ENCODE measurements around the gene PCCA.

The PCCA gene

GRCh38 chr13:100458673-100459072, 369.8 kb downstream of the PCCA start:
- Histone ChIP-seq H3K27me3 (ENCODE audit: insufficient read depth, low read length) (no peaks in the 10 kb centered on the region), H3K9me3 (ENCODE audit: insufficient read depth, low read depth, low read length) (no peaks in the 10 kb centered on the region), H3K23ac (ENCODE audit: low read length) (no peak overlapping the region), H2BK12ac (ENCODE audit: low read length) (no peak overlapping the region), H3K36me3 (ENCODE audit: control insufficient read depth in 1 of 2, insufficient read depth in 2 of 2, low read length in 2 of 2) (no peaks in the 10 kb centered on the region), H2BK120ac (ENCODE audit: insufficient read depth, low read length, poor library complexity) (no peak overlapping the region), H2AK5ac (ENCODE audit: low read length) (no peak overlapping the region), H4K91ac (ENCODE audit: low read depth, low read length) (no peak overlapping the region), H4K8ac (ENCODE audit: low read depth, low read length) (no peak overlapping the region), H4K12ac (ENCODE audit: low read depth, low read length) (no peak overlapping the region), H3K4ac (ENCODE audit: low read depth, low read length) (no peak overlapping the region), H3K4me2 (ENCODE audit: low read length) (no peak overlapping the region), H3K4me3 (ENCODE audit: low read depth, low read length) (no peak overlapping the region), H3K18ac (ENCODE audit: low read length) (no peak overlapping the region), H2AFZ (ENCODE audit: insufficient read depth, low read length, poor library complexity) (no peak overlapping the region), H3K27ac (ENCODE audit: low read depth, low read length) (no peak overlapping the region), H3K9ac (ENCODE audit: low read length) (no peak overlapping the region), H3K4me1 (ENCODE audit: control insufficient read depth in 1 of 2, insufficient read depth in 2 of 2, low read length in 2 of 2) (no peaks in the 10 kb centered on the region), H2BK5ac (ENCODE audit: low read depth, low read length, poor library complexity) (no peak overlapping the region), H3K79me1 (ENCODE audit: low read length) (no peaks in the 10 kb centered on the region), H3K14ac (ENCODE audit: low read length) (no peak overlapping the region), H3K79me2 (ENCODE audit: control insufficient read depth, insufficient read depth, low read length, poor library complexity) (no peaks in the 10 kb centered on the region)
- no peak for DNase-seq
- WGBS (ENCODE audit: extremely low coverage, insufficient coverage, insufficient read length) = no CpG with 5 or more reads among the region's 4 CpGs

- no peaks in the 10 kb centered on the region for H3K36me3 ChIP-seq (ENCODE audit: control insufficient read depth in 1 of 2, insufficient read depth in 2 of 2, low read length in 2 of 2)
- H2BK5ac ChIP-seq (ENCODE audit: low read depth, low read length, poor library complexity) = no peak overlapping the region
- H3K9me3 ChIP-seq (ENCODE audit: insufficient read depth, low read depth, low read length) = no peaks in the 10 kb centered on the region
- no peak overlapping the region for H3K14ac ChIP-seq (ENCODE audit: low read length)
- H3K4me1 ChIP-seq (ENCODE audit: control insufficient read depth in 1 of 2, insufficient read depth in 2 of 2, low read length in 2 of 2) = no peaks in the 10 kb centered on the region
- H2AFZ ChIP-seq (ENCODE audit: insufficient read depth, low read length, poor library complexity) = no peak overlapping the region
- no peaks in the 10 kb centered on the region for H3K79me1 ChIP-seq (ENCODE audit: low read length)
- no peak overlapping the region for H3K9ac ChIP-seq (ENCODE audit: low read length)
- no peak overlapping the region for H4K8ac ChIP-seq (ENCODE audit: low read depth, low read length)
- no peak overlapping the region for H3K4me3 ChIP-seq (ENCODE audit: low read depth, low read length)
- H2AK5ac ChIP-seq (ENCODE audit: low read length) = no peak overlapping the region
- DNase-seq = no peak
- no peak overlapping the region for H3K4me2 ChIP-seq (ENCODE audit: low read length)
- no CpG with 5 or more reads among the region's 5 CpGs for WGBS (ENCODE audit: extremely low coverage, insufficient coverage, insufficient read length)
- H4K91ac ChIP-seq (ENCODE audit: low read depth, low read length) = no peak overlapping the region
- H2BK12ac ChIP-seq (ENCODE audit: low read length) = no peak overlapping the region
- no peak overlapping the region for H3K4ac ChIP-seq (ENCODE audit: low read depth, low read length)
- no peaks in the 10 kb centered on the region for H3K27me3 ChIP-seq (ENCODE audit: insufficient read depth, low read length)
- no peak overlapping the region for H2BK120ac ChIP-seq (ENCODE audit: insufficient read depth, low read length, poor library complexity)
- no peak overlapping the region for H3K23ac ChIP-seq (ENCODE audit: low read length)
- H3K18ac ChIP-seq (ENCODE audit: low read length) = no peak overlapping the region
- H3K27ac ChIP-seq (ENCODE audit: low read depth, low read length) = no peak overlapping the region
- no peaks in the 10 kb centered on the region for H3K79me2 ChIP-seq (ENCODE audit: control insufficient read depth, insufficient read depth, low read length, poor library complexity)
- H4K12ac ChIP-seq (ENCODE audit: low read depth, low read length) = no peak overlapping the region
Measured at GRCh38 chr13:100459747-100460146, 370.9 kb downstream of the PCCA start.

- no peak overlapping the region for H3K9ac ChIP-seq (ENCODE audit: low read length)
Measured at GRCh38 chr13:100460266-100460665, 371.4 kb downstream of the PCCA start.

GRCh38 chr13:100460791-100461190, 371.9 kb downstream of the PCCA start:
- WGBS (ENCODE audit: extremely low coverage, insufficient coverage, insufficient read length) = no CpG with 5 or more reads among the region's 2 CpGs
- no peak overlapping the region for H3K23ac ChIP-seq (ENCODE audit: low read length)

More at GRCh38 chr13:100460266-100460665, 371.4 kb downstream of the PCCA start:
- H2BK120ac ChIP-seq (ENCODE audit: insufficient read depth, low read length, poor library complexity) = no peak overlapping the region
- H3K36me3 ChIP-seq (ENCODE audit: control insufficient read depth in 1 of 2, insufficient read depth in 2 of 2, low read length in 2 of 2) = no peaks in the 10 kb centered on the region
- H3K18ac ChIP-seq (ENCODE audit: low read length) = no peak overlapping the region
- H2AFZ ChIP-seq (ENCODE audit: insufficient read depth, low read length, poor library complexity) = no peak overlapping the region
- H3K27ac ChIP-seq (ENCODE audit: low read depth, low read length) = no peak overlapping the region
- no peak overlapping the region for H3K23ac ChIP-seq (ENCODE audit: low read length)
- H3K79me2 ChIP-seq (ENCODE audit: control insufficient read depth, insufficient read depth, low read length, poor library complexity) = no peaks in the 10 kb centered on the region
- DNase-seq = no peak
- no peaks in the 10 kb centered on the region for H3K27me3 ChIP-seq (ENCODE audit: insufficient read depth, low read length)
- H4K91ac ChIP-seq (ENCODE audit: low read depth, low read length) = no peak overlapping the region
- H2AK5ac ChIP-seq (ENCODE audit: low read length) = no peak overlapping the region
- H4K8ac ChIP-seq (ENCODE audit: low read depth, low read length) = no peak overlapping the region
- no peaks in the 10 kb centered on the region for H3K79me1 ChIP-seq (ENCODE audit: low read length)
- H2BK5ac ChIP-seq (ENCODE audit: low read depth, low read length, poor library complexity) = no peak overlapping the region
- H3K4me1 ChIP-seq (ENCODE audit: control insufficient read depth in 1 of 2, insufficient read depth in 2 of 2, low read length in 2 of 2) = no peaks in the 10 kb centered on the region
- H3K4ac ChIP-seq (ENCODE audit: low read depth, low read length) = no peak overlapping the region
- no peak overlapping the region for H3K4me2 ChIP-seq (ENCODE audit: low read length)
- H3K14ac ChIP-seq (ENCODE audit: low read length) = no peak overlapping the region
- H3K4me3 ChIP-seq (ENCODE audit: low read depth, low read length) = no peak overlapping the region
- no CpG with 5 or more reads among the region's 1 CpG for WGBS (ENCODE audit: extremely low coverage, insufficient coverage, insufficient read length)
- no peak overlapping the region for H2BK12ac ChIP-seq (ENCODE audit: low read length)
- H3K9me3 ChIP-seq (ENCODE audit: insufficient read depth, low read depth, low read length) = no peaks in the 10 kb centered on the region
- H4K12ac ChIP-seq (ENCODE audit: low read depth, low read length) = no peak overlapping the region

More at GRCh38 chr13:100460791-100461190, 371.9 kb downstream of the PCCA start:
- H2BK120ac ChIP-seq (ENCODE audit: insufficient read depth, low read length, poor library complexity) = no peak overlapping the region
- no peak overlapping the region for H3K4me2 ChIP-seq (ENCODE audit: low read length)
- no peak overlapping the region for H2AK5ac ChIP-seq (ENCODE audit: low read length)
- no peak overlapping the region for H4K12ac ChIP-seq (ENCODE audit: low read depth, low read length)
- H3K4ac ChIP-seq (ENCODE audit: low read depth, low read length) = no peak overlapping the region
- no peak overlapping the region for H2AFZ ChIP-seq (ENCODE audit: insufficient read depth, low read length, poor library complexity)
- DNase-seq = no peak
- H3K79me1 ChIP-seq (ENCODE audit: low read length) = no peaks in the 10 kb centered on the region
- H3K18ac ChIP-seq (ENCODE audit: low read length) = no peak overlapping the region
- H3K79me2 ChIP-seq (ENCODE audit: control insufficient read depth, insufficient read depth, low read length, poor library complexity) = no peaks in the 10 kb centered on the region
- H3K27me3 ChIP-seq (ENCODE audit: insufficient read depth, low read length) = no peaks in the 10 kb centered on the region
- H3K27ac ChIP-seq (ENCODE audit: low read depth, low read length) = no peak overlapping the region
- no peak overlapping the region for H2BK12ac ChIP-seq (ENCODE audit: low read length)
- no peak overlapping the region for H3K14ac ChIP-seq (ENCODE audit: low read length)
- H3K4me3 ChIP-seq (ENCODE audit: low read depth, low read length) = no peak overlapping the region
- no peaks in the 10 kb centered on the region for H3K36me3 ChIP-seq (ENCODE audit: control insufficient read depth in 1 of 2, insufficient read depth in 2 of 2, low read length in 2 of 2)
- no peaks in the 10 kb centered on the region for H3K9me3 ChIP-seq (ENCODE audit: insufficient read depth, low read depth, low read length)
- no peak overlapping the region for H2BK5ac ChIP-seq (ENCODE audit: low read depth, low read length, poor library complexity)
- no peak overlapping the region for H4K91ac ChIP-seq (ENCODE audit: low read depth, low read length)
- no peaks in the 10 kb centered on the region for H3K4me1 ChIP-seq (ENCODE audit: control insufficient read depth in 1 of 2, insufficient read depth in 2 of 2, low read length in 2 of 2)
- H4K8ac ChIP-seq (ENCODE audit: low read depth, low read length) = no peak overlapping the region
- no peak overlapping the region for H3K9ac ChIP-seq (ENCODE audit: low read length)
